Measurements from ENCODE around the gene KCNQ1. TPM values are rescaled to one million over a fixed set of nuclear protein-coding genes. Genes with fewer than 3 reads are reported as not detected.

KCNQ1 gene
- total RNA-seq, 1 donor from 2014 or later: 6.0 TPM

- intact Hi-C loops (cut with micrococcal nuclease): no loop called here
Measured at GRCh38 chr11:2691991-2692875, 247.4 kb downstream of the KCNQ1 start.

DNA sequence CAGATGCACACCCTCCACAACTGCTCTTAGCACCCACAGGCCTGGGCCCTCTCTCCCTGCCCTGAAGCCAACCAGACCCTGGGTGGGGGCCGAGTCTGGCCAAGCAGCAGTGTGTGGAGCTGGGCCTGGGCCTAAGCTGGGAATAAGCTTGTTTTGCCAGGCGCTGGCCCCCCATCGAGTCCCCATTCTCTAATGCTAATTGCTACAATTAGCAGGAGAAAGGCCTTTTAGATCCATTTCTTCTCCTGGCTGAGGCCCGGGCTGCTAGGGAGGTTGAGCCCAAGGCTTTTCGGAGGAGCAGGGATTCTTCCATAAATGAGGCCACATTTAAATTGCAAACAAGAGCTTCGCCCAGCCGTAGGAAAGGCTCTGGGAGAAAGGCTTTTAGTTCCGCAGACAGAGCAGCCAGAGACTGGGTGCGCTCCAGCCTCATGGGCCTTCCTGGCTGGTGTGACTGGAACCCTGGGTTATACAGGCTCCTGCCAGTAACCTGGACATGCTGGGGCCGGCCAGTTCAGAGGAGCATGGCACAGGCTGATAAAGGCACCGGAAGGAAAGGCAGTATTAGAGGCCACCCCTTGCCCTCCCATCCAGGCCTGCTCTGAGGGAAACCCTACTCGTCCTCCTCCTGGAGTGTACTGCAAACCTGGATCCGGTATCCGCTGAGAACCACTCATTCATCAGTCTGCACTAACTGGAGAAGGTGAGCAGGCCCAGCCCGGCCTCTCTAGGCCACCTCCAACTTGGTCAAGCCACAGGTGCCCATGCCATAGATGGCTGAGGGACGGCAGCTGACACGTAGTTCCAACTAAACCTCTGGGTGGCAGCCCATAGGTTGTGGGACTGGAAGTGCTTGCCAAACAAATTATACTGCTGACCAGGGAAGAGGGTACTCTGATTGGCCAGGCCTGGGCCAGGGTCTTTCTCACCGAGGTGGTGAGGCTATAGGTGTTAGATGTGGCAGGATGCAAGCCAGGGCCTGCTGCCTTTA is 248.8 kb downstream of the KCNQ1 start:
- intact Hi-C loops (cut with micrococcal nuclease): no loop called here

GRCh38 chr11:2694495-2694894 is 249.7 kb downstream of the KCNQ1 start:
- intact Hi-C loops (cut with micrococcal nuclease): no loop called here

DNA sequence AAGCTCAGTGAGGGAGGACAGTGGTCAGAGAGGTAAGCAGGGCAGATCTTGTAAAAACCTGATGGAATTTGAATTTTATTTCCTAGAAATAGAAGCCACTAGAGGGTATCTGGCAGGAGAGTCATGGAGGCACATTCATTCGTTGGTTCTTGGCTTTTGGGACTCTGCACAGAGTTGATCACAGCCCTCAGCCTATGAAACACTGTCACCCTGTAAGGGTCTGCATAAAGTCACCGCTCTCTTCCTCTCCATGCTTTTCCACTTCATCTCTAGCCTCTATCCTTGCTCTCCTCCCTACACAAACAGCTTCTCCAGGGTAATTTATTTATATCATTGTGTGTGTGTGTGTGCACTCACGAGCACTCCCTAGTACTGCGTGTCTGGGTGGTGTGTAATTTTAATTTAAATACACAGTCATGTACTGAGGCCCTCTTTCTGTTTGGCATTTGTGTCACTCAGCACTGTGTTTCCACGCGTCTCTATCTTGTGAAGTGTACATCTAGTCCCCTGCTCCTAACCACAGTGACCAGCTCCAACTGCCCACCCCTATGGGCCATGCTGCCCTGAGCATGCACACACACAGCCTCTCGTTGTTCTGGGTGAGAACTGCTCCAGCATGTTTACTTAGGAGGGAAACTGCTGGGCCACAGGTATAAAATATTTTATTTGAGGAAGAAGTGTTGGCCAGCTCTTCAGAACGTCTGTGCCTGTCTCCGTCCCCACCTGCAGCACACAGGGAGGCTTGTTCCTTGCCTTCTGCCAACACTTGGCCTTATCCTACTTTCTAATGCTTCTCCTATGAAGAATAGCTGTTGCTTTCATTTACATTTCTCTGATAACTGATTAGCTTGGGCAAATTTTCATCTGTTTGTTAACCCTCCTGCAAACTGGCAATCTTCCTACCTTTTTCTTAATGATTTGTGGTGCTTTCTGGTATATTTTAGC is 250.5 kb downstream of the KCNQ1 start:
- intact Hi-C loops (cut with micrococcal nuclease): loop anchor here (5.0 kb wide), 1 partner anchor 192 kb away; the partner anchor contains the start of gene CDKN1C

GRCh38 chr11:2696455-2696854 is 251.6 kb downstream of the KCNQ1 start:
- intact Hi-C loops (cut with micrococcal nuclease): loop anchor here (5.0 kb wide), 1 partner anchor 191 kb away; the partner anchor contains the start of gene CDKN1C

DNA sequence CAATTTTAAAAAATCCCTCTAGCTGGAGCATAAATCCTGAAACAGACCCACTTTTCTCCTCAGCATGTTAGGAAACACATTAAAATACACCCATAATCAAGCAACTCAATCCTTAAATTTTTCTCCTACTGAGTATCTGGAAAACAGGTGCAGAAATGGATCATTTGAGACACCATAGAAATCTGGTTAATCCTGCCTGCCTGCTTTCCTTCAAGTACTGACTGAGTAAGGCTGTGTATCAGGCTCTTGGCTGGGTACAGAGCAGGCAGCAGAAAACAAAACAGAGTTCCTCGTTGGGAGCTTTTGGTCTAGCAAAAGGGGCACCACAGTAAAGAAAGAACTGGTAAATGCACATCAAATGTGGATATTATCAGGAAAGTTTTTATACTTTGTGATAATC is 253.1 kb downstream of the KCNQ1 start:
- intact Hi-C loops (cut with micrococcal nuclease): loop anchor here (5.0 kb wide), 1 partner anchor 189 kb away; the partner anchor contains the start of gene CDKN1C

DNA sequence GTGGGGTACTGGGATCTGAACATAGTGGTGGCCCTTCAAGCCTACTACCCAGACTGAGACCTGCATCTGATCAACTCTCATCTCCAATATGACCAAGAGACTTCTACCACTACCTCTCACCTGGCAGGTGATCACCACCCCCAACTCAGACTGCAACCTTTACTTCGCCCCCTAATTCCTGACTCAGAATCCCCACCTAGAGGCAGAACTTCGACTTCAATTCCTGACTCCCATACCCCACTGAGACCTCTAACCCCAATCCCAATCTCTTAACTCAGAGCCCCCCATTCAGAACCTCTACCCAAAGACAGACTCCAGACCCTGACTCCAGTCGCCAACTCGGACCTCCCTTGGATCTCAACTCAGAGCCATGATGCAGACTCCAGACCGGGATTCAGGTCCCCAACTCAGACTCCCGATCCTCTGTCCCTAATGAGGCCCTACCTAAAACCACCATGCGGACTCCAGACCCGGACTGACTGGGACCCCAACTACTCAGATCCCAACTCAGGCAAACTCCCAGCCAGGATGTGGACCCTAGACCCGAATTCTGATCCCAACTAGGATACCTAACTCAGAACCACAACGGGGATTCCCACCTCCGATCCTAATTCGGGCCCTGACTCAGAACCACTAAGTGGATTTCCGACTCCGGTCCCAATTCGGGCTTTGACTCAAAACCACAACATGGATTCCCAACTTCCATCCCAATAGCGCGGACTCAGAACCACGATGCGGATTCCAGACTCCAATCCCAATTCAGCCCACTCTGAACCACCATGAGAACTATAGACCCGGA is 253.8 kb downstream of the KCNQ1 start:
- intact Hi-C loops (cut with micrococcal nuclease): loop anchor here (5.0 kb wide), 1 partner anchor 189 kb away; the partner anchor contains the start of gene CDKN1C

- intact Hi-C loops (cut with micrococcal nuclease): loop anchor here (5.0 kb wide), 1 partner anchor 188 kb away; the partner anchor contains the start of gene CDKN1C
Measured at GRCh38 chr11:2699185-2699530, 254.3 kb downstream of the KCNQ1 start.

- intact Hi-C loops (cut with micrococcal nuclease): loop anchor here (5.0 kb wide), 1 partner anchor 188 kb away; the partner anchor contains the start of gene CDKN1C
Measured at GRCh38 chr11:2699531-2700414, 255.0 kb downstream of the KCNQ1 start, which contains the start of gene KCNQ1OT1. Gene KCNQ1OT1 (minus strand): TSS chr11:2699994.

GRCh38 chr11:2700415-2701211 is 255.8 kb downstream of the KCNQ1 start:
- intact Hi-C loops (cut with micrococcal nuclease): no loop called here

DNA sequence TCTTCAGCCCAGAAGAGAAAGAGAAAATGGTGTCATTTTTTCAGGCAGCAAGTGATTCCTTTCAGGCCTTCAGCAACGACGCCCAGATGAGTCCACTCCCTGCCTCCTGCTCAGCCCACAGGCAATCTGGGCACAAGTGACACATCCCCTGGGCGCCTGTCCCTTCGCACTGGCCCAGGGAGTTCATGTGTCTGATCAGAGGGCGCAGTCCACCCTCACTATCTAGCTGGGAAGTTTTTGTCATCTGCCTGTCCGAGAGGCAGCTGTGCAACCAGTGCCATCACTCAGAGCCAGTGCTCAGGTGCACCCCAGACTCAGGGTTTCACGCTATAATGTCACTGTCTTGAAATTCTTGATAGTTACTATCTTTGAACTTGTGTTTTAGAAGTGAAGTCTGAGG is 256.4 kb downstream of the KCNQ1 start:
- intact Hi-C loops (cut with micrococcal nuclease): no loop called here

DNA sequence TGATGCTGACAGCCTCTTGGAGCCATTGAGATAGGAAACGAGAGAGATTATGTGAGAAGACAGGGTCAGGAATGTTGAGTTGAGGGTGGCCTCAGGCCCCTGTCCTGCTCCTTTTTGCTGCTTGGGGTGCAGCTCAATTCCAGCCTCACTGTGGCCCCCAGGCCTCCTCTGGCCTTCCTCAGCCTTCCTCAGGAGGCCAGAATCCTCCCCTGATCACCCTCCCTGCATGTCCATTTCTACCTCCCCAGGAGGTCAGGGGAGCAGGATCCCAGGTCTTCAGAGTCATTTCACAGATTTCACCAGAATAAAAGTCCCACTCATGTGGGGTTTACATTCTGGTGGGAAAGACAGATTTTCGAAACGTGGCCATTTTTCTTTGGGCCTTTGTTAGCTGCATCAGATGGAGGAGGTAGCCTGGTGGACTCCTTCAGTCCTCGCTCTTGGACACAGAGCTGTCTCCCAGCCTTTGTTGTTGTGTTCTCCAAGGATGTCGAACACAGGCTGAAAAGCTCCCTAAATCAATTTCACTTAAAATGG is 257.2 kb downstream of the KCNQ1 start:
- intact Hi-C loops (cut with micrococcal nuclease): no loop called here

GRCh38 chr11:2702771-2703362 is 258.1 kb downstream of the KCNQ1 start:
- intact Hi-C loops (cut with micrococcal nuclease): no loop called here

GRCh38 chr11:2703363-2704141 is 258.7 kb downstream of the KCNQ1 start:
- intact Hi-C loops (cut with micrococcal nuclease): no loop called here

DNA sequence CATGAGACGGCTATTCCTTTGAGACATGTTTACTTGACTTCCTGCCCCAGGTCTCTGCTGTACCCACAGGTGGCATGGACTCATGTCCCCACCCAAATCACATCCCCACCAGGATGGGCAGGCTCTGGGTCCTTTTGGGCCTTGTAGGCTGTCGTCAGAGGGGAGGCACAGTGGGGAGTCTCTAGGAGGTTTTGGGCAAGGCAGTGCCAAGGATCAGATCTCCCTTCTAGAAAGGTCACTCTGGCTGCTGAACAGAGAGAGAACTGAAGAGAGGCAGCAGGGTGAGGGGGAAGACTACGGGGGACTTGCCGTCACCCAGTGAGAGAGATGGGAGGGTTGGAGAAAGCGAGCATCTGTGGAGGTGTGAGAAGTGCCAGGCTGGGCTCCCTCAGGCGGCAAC is 259.5 kb downstream of the KCNQ1 start:
- intact Hi-C loops (cut with micrococcal nuclease): no loop called here

DNA sequence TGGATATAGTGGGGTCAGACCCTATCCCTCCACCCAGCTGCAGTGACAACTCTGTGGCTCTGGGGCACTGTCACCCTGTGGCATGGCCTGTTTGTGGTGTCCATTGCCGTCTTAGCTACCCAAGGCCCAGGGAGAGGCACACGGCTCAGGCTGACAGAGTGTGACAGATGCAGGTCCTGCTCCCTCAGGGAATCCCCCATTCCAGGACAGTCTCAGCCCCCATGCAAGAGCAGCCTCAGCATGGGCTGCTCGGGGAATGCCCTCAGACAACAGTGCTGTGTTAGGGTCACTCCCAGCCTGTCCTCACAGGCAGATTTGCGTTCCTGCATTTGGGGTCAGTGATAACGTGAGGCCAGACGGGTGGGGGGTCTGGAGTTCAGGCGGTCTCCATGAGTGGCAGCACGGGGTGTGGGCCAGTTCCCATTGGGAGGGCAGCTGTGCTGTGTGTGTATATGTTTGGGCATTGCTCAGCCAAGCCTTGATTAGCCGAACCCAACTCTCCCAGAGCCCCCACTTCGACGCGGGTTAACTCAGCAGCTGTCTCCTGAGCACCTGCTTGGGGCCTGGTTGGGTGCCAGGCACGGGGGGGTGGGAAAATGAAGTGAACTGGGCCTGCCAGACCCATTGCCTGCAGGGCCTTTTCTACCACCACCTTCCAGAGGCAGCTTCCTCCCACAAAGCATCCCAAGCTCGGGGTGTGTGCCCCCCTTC is 260.2 kb downstream of the KCNQ1 start:
- intact Hi-C loops (cut with micrococcal nuclease): no loop called here

Data from T-helper 2 cell treated with Interferon-gamma antibody and Interleukin-4, amounts not matched to agents 100 ng/mL and 5 ng/mL, for 36 hours (primary cell).